HG03039 (cell line): ENCODE measurements around the gene DNMBP.
A peak's percentile ranks its signal among the peaks of the same experiment; 100 is the strongest.

Experiments used
- ATAC-seq: cut with Tn5 transposase; IDR thresholded peaks from one replicate; pipeline ENCODE4 v1.9.1; 2021; ENCODE audit warnings: mild to moderate bottlenecking, moderate library complexity; ENCODE audit not compliant: unreplicated experiment

The DNMBP gene

GRCh38 chr10:100009793-100010676, at the start of gene DNMBP:
Gene DNMBP, minus strand, starts transcription at chr10:100009947. Its CDS starts 37,823 bp downstream, at chr10:99972124.
- peak; percentile 75 for ATAC-seq

GRCh38 chr10:100057948-100058347, 48.2 kb upstream of the DNMBP start:
- ATAC-seq = no peak

GRCh38 chr10:100053686-100054460, 44.1 kb upstream of the DNMBP start:
- ATAC-seq = no peak

GRCh38 chr10:100046021-100046486, 36.3 kb upstream of the DNMBP start:
- no peak for ATAC-seq

- no peak for ATAC-seq
These were observed 35.8 kb upstream of the DNMBP start for GRCh38 chr10:100045592-100045991.

- no peak for ATAC-seq
These were observed 34.0 kb upstream of the DNMBP start for GRCh38 chr10:100043796-100044195.

GRCh38 chr10:100043344-100043743, 33.6 kb upstream of the DNMBP start:
- ATAC-seq = no peak

- ATAC-seq = no peak
These were observed 31.7 kb upstream of the DNMBP start for GRCh38 chr10:100041306-100042002.

GRCh38 chr10:100038561-100039071, 28.9 kb upstream of the DNMBP start:
- ATAC-seq = no peak

- no peak for ATAC-seq
These were observed 28.1 kb upstream of the DNMBP start for GRCh38 chr10:100037758-100038315.

GRCh38 chr10:100036850-100037249, 27.1 kb upstream of the DNMBP start:
- no peak for ATAC-seq

GRCh38 chr10:100033766-100034418, 24.1 kb upstream of the DNMBP start:
- no peak for ATAC-seq

GRCh38 chr10:100027416-100027815, 17.7 kb upstream of the DNMBP start:
- no peak for ATAC-seq

GRCh38 chr10:100025576-100025975, 15.8 kb upstream of the DNMBP start:
- ATAC-seq = no peak

GRCh38 chr10:100024748-100025147, 15.0 kb upstream of the DNMBP start:
- ATAC-seq = no peak

- no peak for ATAC-seq
These were observed 12.7 kb upstream of the DNMBP start for GRCh38 chr10:100022403-100022802.

- no peak for ATAC-seq
These were observed 11.6 kb upstream of the DNMBP start for GRCh38 chr10:100021322-100021721.

GRCh38 chr10:100020886-100021253, 11.1 kb upstream of the DNMBP start:
- no peak for ATAC-seq

- no peak for ATAC-seq
These were observed 10.6 kb upstream of the DNMBP start for GRCh38 chr10:100020142-100020885.

GRCh38 chr10:100019787-100020141, 10.0 kb upstream of the DNMBP start:
- no peak for ATAC-seq
